Melanocyte of skin (primary cell): Measurements from ENCODE around the gene ASIC4. TPM values are rescaled to one million over a fixed set of nuclear protein-coding genes. Genes with fewer than 3 reads are reported as not detected.

Experiments used
- small RNA-seq, 2 donors: library from RNA; depleted of rRNA; stranded (forward); fragments of <200 nt; gene quantifications; one replicate each; pipeline ENCODE3, GENCODE V24; 2012
- total RNA-seq, 2 donors: library from RNA; depleted of rRNA; stranded (reverse); fragments of >200 nt; gene quantifications; 2 replicates each; pipeline ENCODE4 v1.2.3, GENCODE V29; 2012

ASIC4 gene
- not detected for total RNA-seq

GRCh38 chr2:219514196-219514761, at the start of gene ASIC4:
TSS of gene ASIC4 (plus strand) at chr2:219514482. CDS start at chr2:219514725, 243 bp downstream.

DNA sequence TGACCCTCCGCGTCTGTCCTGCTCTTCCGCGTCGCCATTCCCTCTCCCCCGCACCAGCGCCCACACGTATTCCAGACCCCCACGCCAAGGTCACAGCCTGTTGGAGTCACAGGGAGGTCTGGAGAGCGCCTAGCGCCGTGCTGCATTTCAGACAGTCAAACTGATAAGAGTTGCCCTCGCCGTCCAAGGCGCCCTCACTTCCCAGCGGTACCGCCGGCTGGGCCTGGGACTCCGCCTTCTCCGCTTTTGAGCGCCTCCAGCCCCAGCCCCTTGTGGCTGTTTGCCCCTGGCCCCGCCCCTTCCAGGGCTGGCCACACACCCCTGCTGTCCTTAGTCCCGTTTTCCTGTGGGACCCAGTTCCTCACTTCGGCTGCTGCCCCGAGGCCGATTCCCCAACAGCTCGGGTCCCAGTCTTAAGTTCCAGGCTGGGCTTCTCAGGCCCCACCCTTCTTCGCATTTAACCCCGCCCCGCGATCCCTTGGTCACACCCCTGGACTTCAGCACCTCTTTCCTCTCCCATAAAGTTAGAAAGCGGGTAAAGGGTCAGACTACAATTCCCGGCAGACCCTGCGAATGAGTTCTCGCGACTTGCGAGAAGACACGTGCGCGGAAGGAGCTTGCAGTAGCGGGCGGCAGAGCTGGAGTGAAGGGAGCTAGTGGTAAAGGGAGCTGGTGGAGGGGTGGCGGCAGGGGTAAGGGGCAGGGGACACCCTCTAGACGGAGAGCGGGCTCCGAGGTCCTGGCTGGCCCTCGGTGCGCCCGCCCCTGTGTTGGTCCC, 15.8 kb upstream of the ASIC4 start, which contains the start of gene GMPPA:
Gene GMPPA (plus strand): TSS at position 612 of the 778 bp plus-strand sequence. CDS start 1,085 bp downstream, outside the sequence.

GRCh38 chr2:219543596-219544358, 29.5 kb downstream of the ASIC4 start, which contains the start of the genes CHPF and TMEM198:
TSS of gene CHPF (minus strand) at chr2:219543809. CDS start at chr2:219543538, 271 bp downstream.
TSS of gene TMEM198 (plus strand) at chr2:219544028. CDS start at chr2:219544728, 700 bp downstream.

DNA sequence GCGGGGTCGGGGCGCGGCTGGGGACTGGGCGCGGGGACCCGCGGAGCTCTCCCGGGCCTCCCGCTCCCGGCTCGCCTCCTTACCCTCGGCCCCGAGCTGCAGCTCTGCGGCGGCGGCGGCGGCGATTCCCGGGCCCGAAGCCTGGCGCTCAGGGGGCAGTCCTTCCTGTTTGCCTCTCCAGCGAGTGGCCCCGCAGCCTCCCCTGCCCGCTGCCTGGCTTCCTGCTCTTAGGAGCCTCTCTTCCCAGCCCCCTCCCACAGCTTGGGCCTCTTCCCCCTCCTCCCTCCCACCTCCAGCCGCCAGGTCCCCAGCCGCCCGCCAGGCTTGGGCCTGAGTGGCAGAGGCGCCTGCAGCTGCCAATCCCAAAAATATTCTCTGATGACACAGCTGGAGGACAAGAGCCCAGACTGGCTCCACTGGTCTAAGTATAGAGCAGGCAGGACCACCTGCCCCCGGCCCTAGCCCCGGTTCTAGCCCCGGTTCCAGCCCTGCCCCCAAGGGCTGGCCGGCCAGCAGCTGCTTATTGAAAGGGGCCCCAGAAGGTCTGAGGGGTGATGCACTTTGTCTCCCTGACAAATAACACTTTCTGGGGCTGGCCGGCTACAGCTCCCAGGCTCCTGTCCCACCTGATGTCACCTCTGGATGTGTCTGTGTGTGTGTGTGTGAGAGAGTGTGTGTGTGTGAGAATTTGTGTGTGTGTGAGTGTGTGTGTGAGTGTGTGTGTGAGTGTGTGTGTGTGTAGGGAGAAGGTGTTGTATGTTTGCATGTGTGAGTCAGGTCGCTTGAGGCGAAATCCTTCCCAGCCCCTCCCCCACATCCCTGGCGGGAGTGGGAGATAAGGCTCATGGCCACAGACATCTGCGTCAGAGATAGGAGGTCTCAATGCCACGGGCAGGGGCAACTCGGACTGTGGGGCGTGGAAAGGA, 57.3 kb downstream of the ASIC4 start, which contains the start of gene OBSL1:
Gene OBSL1 (minus strand): TSS at position 229 of the 926 bp plus-strand sequence. CDS start 307 bp downstream, outside the sequence.

GRCh38 chr2:219572237-219573001, 58.1 kb downstream of the ASIC4 start, which contains the start of gene INHA:
TSS of gene INHA (plus strand) at chr2:219572310. CDS start at chr2:219572375, 65 bp downstream.

Small RNA genes lying within 50 kb of the gene (small RNA-seq; reads per million reads assigned to genes)
- 0 reads per million in 2 donors for gene MIR3132

Other genes starting within 250 kb of the ASIC4 start
- 10 to 100 TPM; 25.3 to 37.9 TPM for gene DNAJB2, start 235.1 kb upstream of the ASIC4 start, total RNA-seq
- 1 to 10 TPM in 1 of 2 donors, under 1 TPM in 1; 0.33 to 1.0 TPM for gene PTPRN, start 205.1 kb upstream of the ASIC4 start, total RNA-seq
- gene RESP18, start 181.7 kb upstream of the ASIC4 start, total RNA-seq, result not detected
- 10 to 100 TPM; 70.2 to 72.6 TPM for gene DNPEP, start 126.6 kb upstream of the ASIC4 start, total RNA-seq
- not detected for gene DES, start 96.1 kb upstream of the ASIC4 start, total RNA-seq
- gene SPEG, start 79.6 kb upstream of the ASIC4 start, total RNA-seq, result under 1 TPM; under 0.01 to 0.33 TPM
- gene GMPPA, start 15.6 kb upstream of the ASIC4 start, total RNA-seq, result 10 to 100 TPM; 36.8 to 58.3 TPM
- gene CHPF, start 29.3 kb downstream of the ASIC4 start, total RNA-seq, result 100 to 1,000 TPM; 219 to 234 TPM
- gene TMEM198, start 29.5 kb downstream of the ASIC4 start, total RNA-seq, result 1 to 10 TPM; 4.3 to 6.5 TPM
- 10 to 100 TPM; 52.6 to 55.7 TPM for gene OBSL1, start 57.1 kb downstream of the ASIC4 start, total RNA-seq
- gene INHA, start 57.8 kb downstream of the ASIC4 start, total RNA-seq, result under 1 TPM in 1 of 2 donors, not detected in 1; 0.34 TPM
- gene STK11IP, start 83.4 kb downstream of the ASIC4 start, total RNA-seq, result 10 to 100 TPM; 15.0 to 19.6 TPM
- gene SLC4A3, start 113.1 kb downstream of the ASIC4 start, total RNA-seq, result 1 to 10 TPM; 3.3 to 4.1 TPM